Lung (tissue), 12 donors: ENCODE measurements around the gene SUGCT. TPM values are rescaled to one million over a fixed set of nuclear protein-coding genes. Genes with fewer than 3 reads are reported as not detected.

ENCODE experiments used
- ATAC-seq: fragments of 200-7000 bp; cut with Tn5 transposase; one replicate; pipeline ENCODE4 v1.9.1; 2020; ENCODE audit warnings: moderate number of reproducible peaks; ENCODE audit not compliant: insufficient read depth, low FRiP score
- DNase-seq, 3 donors: peaks; one replicate each; pipeline ENCODE4 v3.0.0-alpha.2; 2013 to 2017
- H3K27ac ChIP-seq, 2 donors: one replicate each; pipeline ENCODE4 v1.5.1; 2013; ENCODE audit warnings: mild to moderate bottlenecking in 2 of 2, moderate library complexity in 2 of 2, control low read depth in 1 of 2, inconsistent platforms in 1 of 2, low read depth in 1 of 2, low read length in 1 of 2
- H3K27me3 ChIP-seq, 3 donors: one replicate each; pipeline ENCODE4 v1.5.1; 2013; ENCODE audit warnings: low read length in 2 of 3; ENCODE audit not compliant: control insufficient read depth in 3 of 3, insufficient read depth in 3 of 3
- H3K36me3 ChIP-seq, 4 donors: one replicate each; pipeline ENCODE4 v1.5.1; 2013; ENCODE audit warnings: low read length in 4 of 4, mild to moderate bottlenecking in 1 of 4, moderate library complexity in 1 of 4; ENCODE audit not compliant: control insufficient read depth in 4 of 4, insufficient read depth in 4 of 4
- H3K4me1 ChIP-seq, 5 donors: one replicate each; pipeline ENCODE4 v1.5.1; 2013; ENCODE audit warnings: low read length in 5 of 5, mild to moderate bottlenecking in 2 of 5, moderate library complexity in 1 of 5; ENCODE audit not compliant: control insufficient read depth in 5 of 5, insufficient read depth in 5 of 5
- H3K4me3 ChIP-seq: one replicate; pipeline ENCODE4 v1.5.1; 2013; ENCODE audit warnings: mild to moderate bottlenecking, control low read depth, moderate library complexity
- H3K9ac ChIP-seq, 2 donors: one replicate each; pipeline ENCODE4 v1.5.1; 2013; ENCODE audit warnings: low read length in 2 of 2, control low read depth in 1 of 2; ENCODE audit not compliant: insufficient read depth in 1 of 2
- H3K9me3 ChIP-seq, 4 donors: one replicate each; pipeline ENCODE4 v1.5.1; 2013; ENCODE audit warnings: low read length in 3 of 4, mild to moderate bottlenecking in 1 of 4, moderate library complexity in 1 of 4; ENCODE audit not compliant: control insufficient read depth in 4 of 4, insufficient read depth in 3 of 4
- CTCF ChIP-seq: IDR thresholded peaks from 2 replicates; pipeline ENCODE4 v1.5.1; 2012; ENCODE audit warnings: mild to moderate bottlenecking; ENCODE audit errors: control extremely low read depth, extremely low read depth
- WGBS, 2 donors: extraction: QIAGEN DNeasy Blood & Tissue Kit; methylation state at CpG; one replicate each; pipeline ENCODE4 v1.1.7; 2013; 5-methylcytosine and 5-hydroxymethylcytosine counted together
- polyA plus RNA-seq, 2 donors: library from polyadenylated mRNA; stranded (reverse); fragments of 200-250 nt; gene quantifications; one replicate each; pipeline ENCODE4 v1.2.1, GENCODE V29; 2013
- total RNA-seq, 2 donors: library from RNA; depleted of rRNA in 1 of 2; stranded (reverse); fragments of >200 nt in 1 of 2; gene quantifications; one replicate each; pipeline ENCODE4 v1.2.1, GENCODE V29; 2014 to 2021
- donor health status: control.
- donor health status: control.
- donor health status: Bipolar disorder and iron deficiency.
- donor health status: healthy.
- donor health status: DM: yes; HTN: yes; CAD: no.

The SUGCT gene
- total and polyA plus RNA-seq, 4 donors, result 0.23 to 4.2 (median 1.8) TPM

- H3K9me3 ChIP-seq, result no peaks in the 10 kb centered on the region
- H3K9ac ChIP-seq, result no peak overlapping the region
- WGBS, 2 donors, result 66 to 79% methylated on average over 12 of the region's 12 CpGs
- no peaks in the 10 kb centered on the region for H3K36me3 ChIP-seq
- DNase-seq (no peak), ATAC-seq (no peak)
- H3K4me1 ChIP-seq, result no peaks in the 10 kb centered on the region
- TF ChIP-seq CTCF, result no peak
- H3K27me3 ChIP-seq, result peaks cover 0 to 2% (median 0%) of the 10 kb centered on the region in 3 donors
- no peak overlapping the region for H3K27ac ChIP-seq
- H3K4me3 ChIP-seq, result no peak overlapping the region
Observed at GRCh38 chr7:40746841-40747556, 612.2 kb downstream of the SUGCT start.

- WGBS, 2 donors, result 75 to 90% methylated on average over 2 of the region's 2 CpGs
- DNase-seq, result no peak
- Histone ChIP-seq H3K4me3 (no peak overlapping the region), H3K36me3 (no peaks in the 10 kb centered on the region), H3K9me3 (no peaks in the 10 kb centered on the region), H3K27ac (no peak overlapping the region), H3K9ac (no peak overlapping the region), H3K4me1 (no peaks in the 10 kb centered on the region), H3K27me3 (peaks cover 0 to 2% (median 0%) of the 10 kb centered on the region in 3 donors)
- no peak for TF ChIP-seq CTCF
- no peak for ATAC-seq
Observed at GRCh38 chr7:40747856-40748255, 613.1 kb downstream of the SUGCT start.

GRCh38 chr7:40749877-40750276 is 615.1 kb downstream of the SUGCT start:
- no peak overlapping the region for H3K9ac ChIP-seq
- WGBS, 2 donors, result 92 to 96% methylated on average over 5 of the region's 5 CpGs
- peaks cover 0 to 2% (median 0%) of the 10 kb centered on the region in 3 donors for H3K27me3 ChIP-seq
- no peak overlapping the region for H3K27ac ChIP-seq
- no peak overlapping the region for H3K4me3 ChIP-seq
- DNase-seq (no peak), ATAC-seq (no peak)
- H3K4me1 ChIP-seq, result no peaks in the 10 kb centered on the region
- no peaks in the 10 kb centered on the region for H3K36me3 ChIP-seq
- no peak for TF ChIP-seq CTCF
- no peaks in the 10 kb centered on the region for H3K9me3 ChIP-seq

GRCh38 chr7:40753455-40753854 is 618.6 kb downstream of the SUGCT start:
- H3K9me3 ChIP-seq, result no peaks in the 10 kb centered on the region
- DNase-seq, result no peak
- no peak for ATAC-seq
- TF ChIP-seq CTCF, result no peak
- no peaks in the 10 kb centered on the region for H3K36me3 ChIP-seq
- 71 to 82% methylated on average over 2 of the region's 2 CpGs for WGBS, 2 donors
- H3K9ac ChIP-seq, result no peak overlapping the region
- H3K4me3 ChIP-seq, result no peak overlapping the region
- peaks cover 0 to 10% (median 0%) of the 10 kb centered on the region in 5 donors for H3K4me1 ChIP-seq
- no peak overlapping the region for H3K27ac ChIP-seq
- H3K27me3 ChIP-seq, result no peaks in the 10 kb centered on the region
